IMR-90 (cell line): ENCODE measurements around the gene COA5. TPM values are rescaled to one million over a fixed set of nuclear protein-coding genes. Genes with fewer than 3 reads are reported as not detected.

Source experiments
- ATAC-seq: fragments of 200-7000 bp; cut with Tn5 transposase; 2 replicates; pipeline ENCODE4 v1.9.1; 2020; ENCODE audit warnings: low read depth, mild to moderate bottlenecking, moderate library complexity
- BruUV-seq: library from RNA; stranded (reverse); fragments of 400-500 nt; replicated peaks from 2 replicates; lab custom pipeline; 2021; lab: Mats Ljungman, UMichigan
- CTCF ChIA-PET: fragments of 300-600 bp; formaldehyde crosslinking; extraction: SDS; loops from one replicate; lab custom pipeline; 2021; ENCODE audit warnings: antibody characterized with exemption; lab: Yijun Ruan, JAX
- POLR2A ChIA-PET: fragments of 300-600 bp; sonication (Branson Sonifier 250); formaldehyde crosslinking; loops from one replicate; lab custom pipeline; 2022; ENCODE audit warnings: antibody characterized with exemption; ENCODE audit not compliant: unreplicated experiment; lab: Charles Lee
- DNase-seq: peaks from one replicate; pipeline ENCODE4 v3.0.0; 2013
- H2AFZ ChIP-seq: replicated peaks from 2 replicates; pipeline ENCODE3; 2013; ENCODE audit warnings: low read length, mild to moderate bottlenecking; ENCODE audit not compliant: poor library complexity
- H2AK5ac ChIP-seq: 2 replicates; pipeline ENCODE4 v1.6.1; 2013; ENCODE audit warnings: low read depth, low read length, inconsistent platforms
- H2AK9ac ChIP-seq: replicated peaks from 2 replicates; pipeline ENCODE3; 2013; ENCODE audit warnings: mild to moderate bottlenecking, low read depth, low read length, moderate library complexity; ENCODE audit not compliant: poor library complexity
- H2BK120ac ChIP-seq: 2 replicates; pipeline ENCODE4 v1.6.1; 2013; ENCODE audit warnings: low read depth, low read length, inconsistent platforms
- H2BK15ac ChIP-seq: 3 replicates; pipeline ENCODE4 v1.6.1; 2013; ENCODE audit warnings: low read depth, low read length, inconsistent platforms
- H2BK20ac ChIP-seq: 2 replicates; pipeline ENCODE4 v1.6.1; 2013; ENCODE audit warnings: low read depth, mild to moderate bottlenecking, inconsistent platforms, low read length, moderate library complexity
- H2BK5ac ChIP-seq: 2 replicates; pipeline ENCODE4 v1.6.1; 2013; ENCODE audit warnings: mild to moderate bottlenecking, low read depth, low read length, inconsistent platforms; ENCODE audit not compliant: poor library complexity, severe bottlenecking
- H3K14ac ChIP-seq: replicated peaks from 2 replicates; pipeline ENCODE4 v1.6.1; 2013; ENCODE audit warnings: low read depth, low read length, inconsistent platforms
- H3K18ac ChIP-seq: 2 replicates; pipeline ENCODE4 v1.6.1; 2013; ENCODE audit warnings: low read depth, low read length, control low read depth
- H3K23ac ChIP-seq: 2 replicates; pipeline ENCODE4 v1.6.1; 2013; ENCODE audit warnings: low read depth, low read length, inconsistent platforms
- H3K27ac ChIP-seq: 2 replicates; pipeline ENCODE4 v1.5.1; 2013; ENCODE audit warnings: mild to moderate bottlenecking, control low read depth, low read length; ENCODE audit not compliant: insufficient read depth
- H3K27me3 ChIP-seq: 2 replicates; pipeline ENCODE4 v1.6.1; 2013; ENCODE audit warnings: low read length; ENCODE audit not compliant: control insufficient read depth, insufficient read depth
- H3K36me3 ChIP-seq: 2 replicates; pipeline ENCODE4 v1.6.1; 2013; ENCODE audit warnings: low read length, mixed read lengths; ENCODE audit not compliant: control insufficient read depth, insufficient read depth
- H3K4ac ChIP-seq: 2 replicates; pipeline ENCODE4 v1.6.1; 2013; ENCODE audit warnings: low read depth, low read length, inconsistent platforms
- H3K4me1 ChIP-seq: 2 replicates; pipeline ENCODE4 v1.6.1; 2013; ENCODE audit warnings: low read length, mixed read lengths; ENCODE audit not compliant: control insufficient read depth, insufficient read depth
- H3K4me2 ChIP-seq: 2 replicates; pipeline ENCODE4 v1.6.1; 2013; ENCODE audit warnings: low read depth, mild to moderate bottlenecking, control low read depth, low read length, moderate library complexity
- H3K4me3 ChIP-seq: 2 replicates; pipeline ENCODE4 v1.5.1; 2013; ENCODE audit warnings: low read depth, mild to moderate bottlenecking, control low read depth, low read length, moderate library complexity; ENCODE audit not compliant: insufficient read depth
- H3K56ac ChIP-seq: 2 replicates; pipeline ENCODE4 v1.6.1; 2013; ENCODE audit warnings: low read length, inconsistent platforms; ENCODE audit not compliant: insufficient read depth; ENCODE audit errors: extremely low read depth
- H3K79me1 ChIP-seq, 2 experiments: 2 replicates each; pipeline ENCODE4 v1.6.1; 2013; ENCODE audit warnings: low read length in 2 of 2, inconsistent platforms in 1 of 2, low read depth in 1 of 2
- H3K9ac ChIP-seq: 2 replicates; pipeline ENCODE4 v1.6.1; 2013; ENCODE audit warnings: low read depth, low read length, control low read depth
- H3K9me1 ChIP-seq: 2 replicates; pipeline ENCODE4 v1.6.1; 2013; ENCODE audit warnings: low read length, inconsistent platforms; ENCODE audit not compliant: insufficient read depth
- H3K9me3 ChIP-seq: 2 replicates; pipeline ENCODE4 v1.6.1; 2013; ENCODE audit warnings: low read length; ENCODE audit not compliant: control insufficient read depth, insufficient read depth
- H4K20me1 ChIP-seq: 2 replicates; pipeline ENCODE4 v1.6.1; 2013; ENCODE audit warnings: low read length, inconsistent platforms; ENCODE audit not compliant: insufficient read depth
- H4K5ac ChIP-seq: 2 replicates; pipeline ENCODE4 v1.6.1; 2013; ENCODE audit warnings: mild to moderate bottlenecking, low read depth, low read length, control low read depth
- H4K8ac ChIP-seq, 2 experiments: 2 replicates each; pipeline ENCODE4 v1.6.1; 2013; ENCODE audit warnings: low read depth in 2 of 2, low read length in 2 of 2, control low read depth in 1 of 2, inconsistent platforms in 1 of 2
- H4K91ac ChIP-seq: 2 replicates; pipeline ENCODE4 v1.6.1; 2013; ENCODE audit warnings: low read depth, low read length, inconsistent platforms; ENCODE audit not compliant: insufficient read depth
- CEBPB ChIP-seq: IDR thresholded peaks from 2 replicates; pipeline ENCODE4 v1.6.1; 2012; ENCODE audit warnings: low read depth, low read length, improper control_type of control experiment
- FOS ChIP-seq: fragments of 150-350 bp; IDR thresholded peaks from 2 replicates; pipeline ENCODE4 v1.6.1; 2016; ENCODE audit warnings: low read depth, low read length
- MXI1 ChIP-seq: IDR thresholded peaks from 2 replicates; pipeline ENCODE4 v1.6.1; 2012; ENCODE audit warnings: low read depth, mild to moderate bottlenecking, low read length, moderate library complexity, borderline replicate concordance
- RCOR1 ChIP-seq: IDR thresholded peaks from 2 replicates; pipeline ENCODE4 v1.6.1; 2012; ENCODE audit warnings: mild to moderate bottlenecking, low read length, improper control_type of control experiment; ENCODE audit not compliant: insufficient replicate concordance
- SMC3 ChIP-seq: fragments of 150-350 bp; IDR thresholded peaks from 2 replicates; pipeline ENCODE4 v1.6.1; 2016; ENCODE audit warnings: low read depth, mild to moderate bottlenecking, antibody characterized with exemption, low read length, moderate library complexity
- WGBS, 2 experiments: methylation state at CpG; one replicate each; pipeline versions ENCODE4 v1.1.5 to v1.1.7; 2013; ENCODE audit warnings: missing lambda C conversion rate in 2 of 2; ENCODE audit not compliant: insufficient read length in 1 of 2; ENCODE audit errors: extremely low coverage in 2 of 2; 5-methylcytosine and 5-hydroxymethylcytosine counted together
- dilution Hi-C: fragments of 300-500 bp; cut with HindIII; formaldehyde crosslinking; loops from one replicate; pipeline ENCODE4 v1.14.3; 2018; ENCODE audit warnings: low sequenced_read_pairs; ENCODE audit not compliant: unreplicated experiment
- in situ Hi-C: fragments of 300-500 bp; cut with MboI; formaldehyde crosslinking; loops from 3 replicates; pipeline ENCODE4 v1.14.3; 2019; ENCODE audit warnings: low sequenced_read_pairs, inconsistent platforms, mixed read lengths
- intact Hi-C: fragments of 100-400 bp; cut with micrococcal nuclease; formaldehyde crosslinking; loops from 2 replicates; pipeline ENCODE4 v1.10.0; 2022
- polyA plus RNA-seq, 3 experiments: library from polyadenylated mRNA; depleted of rRNA; stranded (reverse); fragments of >200 nt; gene quantifications; 2 replicates each; pipeline ENCODE4 v1.2.3, GENCODE V29; 2012; ENCODE audit warnings: low replicate concordance in 1 of 3
- total RNA-seq: library from RNA; depleted of rRNA; stranded (reverse); fragments of >200 nt; gene quantifications from 2 replicates; pipeline ENCODE4 v1.2.3, GENCODE V29; 2012
- TF ChIP-seq, protein P1 (sequence below): conservative IDR thresholded peaks from 2 replicates; pipeline ENCODE4 v1.5.1; 2012; ENCODE audit warnings: mild to moderate bottlenecking, low read depth, low read length, improper control_type of control experiment
- TF ChIP-seq, protein P2 (sequence below): fragments of 150-350 bp; IDR thresholded peaks from 2 replicates; pipeline ENCODE4 v1.6.1; 2017; ENCODE audit warnings: mild to moderate bottlenecking, antibody characterized with exemption, low read length, low read depth

Gene COA5
- total and polyA plus RNA-seq, 2 of the 4 experiments (the other 2 are of a cell fraction) = 8.4 to 14.2 TPM

DNA sequence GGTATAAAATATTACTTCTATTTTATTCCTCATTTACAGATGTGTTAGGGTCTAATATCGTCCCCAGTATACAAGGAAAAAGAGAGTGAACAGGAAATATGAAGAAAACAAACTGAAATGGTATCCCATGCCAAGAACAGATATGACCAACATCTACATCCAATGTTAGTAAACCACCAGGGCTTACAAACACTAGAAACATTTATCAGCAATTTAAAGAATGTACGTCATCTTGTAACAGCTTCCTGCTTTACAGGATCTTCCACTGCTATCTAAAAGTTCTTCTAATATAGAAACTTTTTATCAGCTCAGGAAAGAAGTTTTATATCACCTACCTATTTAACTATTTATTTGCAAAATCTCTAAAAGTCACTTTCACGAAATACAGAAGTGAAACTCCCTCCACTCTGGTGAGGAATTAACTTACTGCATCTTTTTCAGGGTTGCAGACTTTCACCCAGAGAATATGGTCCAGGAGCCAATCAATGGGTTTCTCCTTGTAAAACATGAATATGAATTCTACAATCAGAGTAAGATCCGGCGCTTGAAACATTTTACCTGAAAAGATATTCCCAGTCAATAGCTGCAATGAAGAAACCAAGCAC, 35.3 kb upstream of the COA5 start:
- H3K36me3 ChIP-seq = no peaks in the 10 kb centered on the region
- H3K18ac ChIP-seq = no peak overlapping the region
- no peaks in the 10 kb centered on the region for H3K9me3 ChIP-seq
- H3K27me3 ChIP-seq = peaks cover 4% of the 10 kb centered on the region
- H2AFZ ChIP-seq = no peak overlapping the region
- no peak overlapping the region for H2AK5ac ChIP-seq
- ATAC-seq = no peak; the same call in 1 of the 2 replicates
- intact Hi-C loops (no loop called here), in situ Hi-C loops (loop anchor here (10.0 to 25.0 kb wide), 2 partner anchors 201 to 869 kb away; no protein-coding TSS in a partner anchor), dilution Hi-C loops (no loop called here)
- H4K91ac ChIP-seq = no peak overlapping the region
- TF ChIP-seq SMC3 = no peak
- TF ChIP-seq, protein P1, sequence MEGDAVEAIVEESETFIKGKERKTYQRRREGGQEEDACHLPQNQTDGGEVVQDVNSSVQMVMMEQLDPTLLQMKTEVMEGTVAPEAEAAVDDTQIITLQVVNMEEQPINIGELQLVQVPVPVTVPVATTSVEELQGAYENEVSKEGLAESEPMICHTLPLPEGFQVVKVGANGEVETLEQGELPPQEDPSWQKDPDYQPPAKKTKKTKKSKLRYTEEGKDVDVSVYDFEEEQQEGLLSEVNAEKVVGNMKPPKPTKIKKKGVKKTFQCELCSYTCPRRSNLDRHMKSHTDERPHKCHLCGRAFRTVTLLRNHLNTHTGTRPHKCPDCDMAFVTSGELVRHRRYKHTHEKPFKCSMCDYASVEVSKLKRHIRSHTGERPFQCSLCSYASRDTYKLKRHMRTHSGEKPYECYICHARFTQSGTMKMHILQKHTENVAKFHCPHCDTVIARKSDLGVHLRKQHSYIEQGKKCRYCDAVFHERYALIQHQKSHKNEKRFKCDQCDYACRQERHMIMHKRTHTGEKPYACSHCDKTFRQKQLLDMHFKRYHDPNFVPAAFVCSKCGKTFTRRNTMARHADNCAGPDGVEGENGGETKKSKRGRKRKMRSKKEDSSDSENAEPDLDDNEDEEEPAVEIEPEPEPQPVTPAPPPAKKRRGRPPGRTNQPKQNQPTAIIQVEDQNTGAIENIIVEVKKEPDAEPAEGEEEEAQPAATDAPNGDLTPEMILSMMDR = no peak
- no peak for TF ChIP-seq FOS
- TF ChIP-seq MXI1 = no peak
- TF ChIP-seq CEBPB = no peak
- TF ChIP-seq, protein P2, sequence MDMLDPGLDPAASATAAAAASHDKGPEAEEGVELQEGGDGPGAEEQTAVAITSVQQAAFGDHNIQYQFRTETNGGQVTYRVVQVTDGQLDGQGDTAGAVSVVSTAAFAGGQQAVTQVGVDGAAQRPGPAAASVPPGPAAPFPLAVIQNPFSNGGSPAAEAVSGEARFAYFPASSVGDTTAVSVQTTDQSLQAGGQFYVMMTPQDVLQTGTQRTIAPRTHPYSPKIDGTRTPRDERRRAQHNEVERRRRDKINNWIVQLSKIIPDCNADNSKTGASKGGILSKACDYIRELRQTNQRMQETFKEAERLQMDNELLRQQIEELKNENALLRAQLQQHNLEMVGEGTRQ = no peak
- TF ChIP-seq RCOR1 = no peak
- H4K20me1 ChIP-seq = no peaks in the 10 kb centered on the region
- no peak for DNase-seq
- H4K5ac ChIP-seq = no peak overlapping the region
- H2BK15ac ChIP-seq = no peak overlapping the region
- H3K56ac ChIP-seq = no peak overlapping the region
- no peak overlapping the region for H3K4me3 ChIP-seq
- no peaks in the 10 kb centered on the region for H3K79me1 ChIP-seq
- H2AK9ac ChIP-seq = no peak overlapping the region
- no peak overlapping the region for H2BK20ac ChIP-seq
- H3K4ac ChIP-seq = no peak overlapping the region
- no peak overlapping the region for H2BK5ac ChIP-seq
- no peak overlapping the region for H3K9ac ChIP-seq
- no peaks in the 10 kb centered on the region for H3K4me1 ChIP-seq
- ChIA-PET CTCF (no interaction called here), POLR2A (no interaction called here)
- no peak overlapping the region for H4K8ac ChIP-seq
- no peak overlapping the region for H2BK120ac ChIP-seq
- H3K14ac ChIP-seq = no peak overlapping the region
- H3K9me1 ChIP-seq = no peaks in the 10 kb centered on the region
- H3K27ac ChIP-seq = no peak overlapping the region
- no peak overlapping the region for H3K23ac ChIP-seq
- no CpG with 5 or more reads among the region's 5 CpGs for WGBS, 2 experiments
- H3K4me2 ChIP-seq = no peak overlapping the region
- no TSS peak for BruUV-seq
